Effector memory CD4-positive, alpha-beta T cell (primary cell): ENCODE measurements around the gene INSYN2B.
"Not testable (repeated sequence)": the region's sequence is repeated elsewhere in the genome, so short reads cannot be mapped to it uniquely, and the experiment has no call there.

Source experiments
- DNase-seq, 3 donors: peaks; one replicate each; pipeline ENCODE4 v3.0.0-alpha.2; 2020
- H3K27ac ChIP-seq: 2 replicates; pipeline ENCODE4 v1.7.0; 2013; ENCODE audit warnings: mild to moderate bottlenecking, low read length, moderate library complexity; ENCODE audit not compliant: insufficient read depth, poor library complexity, severe bottlenecking
- H3K27me3 ChIP-seq: replicated peaks from 2 replicates; pipeline ENCODE4 v1.7.0; 2013; ENCODE audit warnings: mild to moderate bottlenecking, low read length; ENCODE audit not compliant: insufficient read depth, control insufficient read depth, poor library complexity, severe bottlenecking
- H3K36me3 ChIP-seq: 2 replicates; pipeline ENCODE4 v1.7.0; 2013; ENCODE audit warnings: mild to moderate bottlenecking, low read length, moderate library complexity; ENCODE audit not compliant: control insufficient read depth, insufficient read depth
- H3K4me1 ChIP-seq: 2 replicates; pipeline ENCODE4 v1.7.0; 2013; ENCODE audit warnings: low read length, mild to moderate bottlenecking; ENCODE audit not compliant: control insufficient read depth, insufficient read depth, poor library complexity, severe bottlenecking
- H3K4me3 ChIP-seq: 2 replicates; pipeline ENCODE4 v1.7.0; 2013; ENCODE audit warnings: low read length, low read depth, mild to moderate bottlenecking; ENCODE audit not compliant: insufficient read depth, poor library complexity, severe bottlenecking
- H3K9me3 ChIP-seq: 2 replicates; pipeline ENCODE4 v1.7.0; 2013; ENCODE audit warnings: mild to moderate bottlenecking, low read length, moderate library complexity; ENCODE audit not compliant: control insufficient read depth

INSYN2B gene

GRCh38 chr5:169848271-169848670 is 132.0 kb downstream of the INSYN2B start:
- Histone ChIP-seq H3K4me3 (no peak overlapping the region), H3K9me3 (peaks cover 6% of the 10 kb centered on the region), H3K36me3 (peaks cover 58% of the 10 kb centered on the region), H3K4me1 (no peaks in the 10 kb centered on the region), H3K27me3 (no peaks in the 10 kb centered on the region), H3K27ac (no peak overlapping the region)
- no peak for DNase-seq

- Histone ChIP-seq H3K27me3 (no peaks in the 10 kb centered on the region), H3K4me1 (no peaks in the 10 kb centered on the region), H3K4me3 (no peak overlapping the region), H3K9me3 (peaks cover 6% of the 10 kb centered on the region), H3K27ac (no peak overlapping the region), H3K36me3 (peaks cover 58% of the 10 kb centered on the region)
- no peak for DNase-seq
Observed at GRCh38 chr5:169847519-169847918, 132.8 kb downstream of the INSYN2B start.

GRCh38 chr5:169842699-169843098 is 137.6 kb downstream of the INSYN2B start:
- H3K4me3 ChIP-seq: no peak overlapping the region
- no peak for DNase-seq
- no peaks in the 10 kb centered on the region for H3K4me1 ChIP-seq
- no peak overlapping the region for H3K27ac ChIP-seq
- peaks cover 54% of the 10 kb centered on the region for H3K36me3 ChIP-seq
- H3K27me3 ChIP-seq: no peaks in the 10 kb centered on the region
- H3K9me3 ChIP-seq: no peaks in the 10 kb centered on the region

GRCh38 chr5:169840405-169840804 is 139.9 kb downstream of the INSYN2B start:
- no peak overlapping the region for H3K27ac ChIP-seq
- no peak for DNase-seq
- no peak overlapping the region for H3K4me3 ChIP-seq
- peaks cover 41% of the 10 kb centered on the region for H3K36me3 ChIP-seq
- H3K27me3 ChIP-seq: no peaks in the 10 kb centered on the region
- no peaks in the 10 kb centered on the region for H3K4me1 ChIP-seq
- H3K9me3 ChIP-seq: no peaks in the 10 kb centered on the region

- Histone ChIP-seq H3K4me1 (no peaks in the 10 kb centered on the region), H3K9me3 (no peaks in the 10 kb centered on the region), H3K27ac (no peak overlapping the region), H3K36me3 (peaks cover 33% of the 10 kb centered on the region), H3K27me3 (no peaks in the 10 kb centered on the region), H3K4me3 (no peak overlapping the region)
- no peak for DNase-seq
Observed at GRCh38 chr5:169838688-169839087, 141.6 kb downstream of the INSYN2B start.

GRCh38 chr5:169837686-169838085 is 142.6 kb downstream of the INSYN2B start:
- Histone ChIP-seq H3K36me3 (peaks cover 32% of the 10 kb centered on the region), H3K9me3 (no peaks in the 10 kb centered on the region), H3K4me1 (no peaks in the 10 kb centered on the region), H3K27ac (no peak overlapping the region), H3K27me3 (no peaks in the 10 kb centered on the region), H3K4me3 (no peak overlapping the region)
- DNase-seq: no peak

- H3K36me3 ChIP-seq: peaks cover 27% of the 10 kb centered on the region
- DNase-seq: no peak
Observed at GRCh38 chr5:169836835-169837536, 143.3 kb downstream of the INSYN2B start.

GRCh38 chr5:169834540-169834939 is 145.8 kb downstream of the INSYN2B start:
- H3K4me1 ChIP-seq, H3K9me3 ChIP-seq, H3K27ac ChIP-seq, H3K4me3 ChIP-seq, DNase-seq, H3K27me3 ChIP-seq: not testable (repeated sequence)
- peaks cover 17% of the 10 kb centered on the region for H3K36me3 ChIP-seq

More at GRCh38 chr5:169836835-169837536, 143.3 kb downstream of the INSYN2B start:
- H3K4me1 ChIP-seq: no peaks in the 10 kb centered on the region
- H3K27me3 ChIP-seq: no peaks in the 10 kb centered on the region
- no peak overlapping the region for H3K27ac ChIP-seq
- no peaks in the 10 kb centered on the region for H3K9me3 ChIP-seq
- H3K4me3 ChIP-seq: no peak overlapping the region

- H3K27me3 ChIP-seq, H3K4me3 ChIP-seq, H3K9me3 ChIP-seq, DNase-seq, H3K27ac ChIP-seq, H3K4me1 ChIP-seq, H3K36me3 ChIP-seq: not testable (repeated sequence)
Observed at GRCh38 chr5:169833681-169834292, 146.5 kb downstream of the INSYN2B start.

- no peaks in the 10 kb centered on the region for H3K4me1 ChIP-seq
- H3K9me3 ChIP-seq: no peaks in the 10 kb centered on the region
- H3K27me3 ChIP-seq: no peaks in the 10 kb centered on the region
- H3K4me3 ChIP-seq: no peak overlapping the region
- peaks cover 5% of the 10 kb centered on the region for H3K36me3 ChIP-seq
- no peak for DNase-seq
- no peak overlapping the region for H3K27ac ChIP-seq
Observed at GRCh38 chr5:169832845-169833244, 147.4 kb downstream of the INSYN2B start.
